H1 (cell line): Measurements from ENCODE around the gene TRPC4. TPM values are rescaled to one million over a fixed set of nuclear protein-coding genes. Genes with fewer than 3 reads are reported as not detected.

Experiments
- CTCF ChIA-PET: fragments of 300-600 bp; sonication (Branson Sonifier 250); formaldehyde crosslinking; loops from one replicate; lab custom pipeline; 2021; ENCODE audit not compliant: partially characterized antibody; lab: Charles Lee
- POLR2A ChIA-PET: fragments of 300-600 bp; sonication (Branson Sonifier 250); formaldehyde crosslinking; loops from one replicate; lab custom pipeline; 2021; ENCODE audit warnings: inconsistent platforms; ENCODE audit not compliant: partially characterized antibody; lab: Charles Lee
- DNase-seq, 2 experiments: peaks; one replicate each; pipeline versions ENCODE4 v3.0.0 to v3.0.0-alpha.2; 2010 to 2022; ENCODE audit warnings: low spot score in 2 of 2, low read depth in 1 of 2, mixed read lengths in 1 of 2
- FAIRE-seq: peaks from 2 replicates; lab custom pipeline; 2011; peaks lifted over from hg19 to GRCh38; lab: Jason Lieb, UNC
- H2AFZ ChIP-seq: 2 replicates; pipeline ENCODE4 v1.8.1; 2012; ENCODE audit warnings: low read length, inconsistent platforms
- H2AK5ac ChIP-seq: 2 replicates; pipeline ENCODE4 v1.6.1; 2013; ENCODE audit warnings: low read depth, low read length
- H2BK120ac ChIP-seq: replicated peaks from 2 replicates; pipeline ENCODE3; 2013; ENCODE audit warnings: low read depth, low read length, inconsistent platforms
- H2BK12ac ChIP-seq: 2 replicates; pipeline ENCODE4 v1.6.1; 2013; ENCODE audit warnings: low read depth, low read length
- H2BK15ac ChIP-seq: 2 replicates; pipeline ENCODE4 v1.6.1; 2013; ENCODE audit warnings: low read length
- H2BK20ac ChIP-seq: 2 replicates; pipeline ENCODE4 v1.6.1; 2013; ENCODE audit warnings: low read length
- H2BK5ac ChIP-seq: 2 replicates; pipeline ENCODE4 v1.6.1; 2013; ENCODE audit warnings: low read depth, low read length
- H3K14ac ChIP-seq: 2 replicates; pipeline ENCODE4 v1.6.1; 2013; ENCODE audit warnings: inconsistent platforms; ENCODE audit not compliant: insufficient read length
- H3K18ac ChIP-seq: 2 replicates; pipeline ENCODE4 v1.6.1; 2013; ENCODE audit warnings: low read length; ENCODE audit errors: extremely low read depth
- H3K23ac ChIP-seq: 2 replicates; pipeline ENCODE4 v1.6.1; 2013; ENCODE audit warnings: inconsistent platforms; ENCODE audit not compliant: insufficient read length
- H3K23me2 ChIP-seq: 2 replicates; pipeline ENCODE4 v1.6.1; 2013; ENCODE audit warnings: low read depth, low read length
- H3K27ac ChIP-seq: 2 replicates; pipeline ENCODE4 v1.6.1; 2011; ENCODE audit warnings: low read depth, low read length, inconsistent platforms
- H3K27me3 ChIP-seq, 4 experiments: replicated peaks in 1 of 4; 1 replicate in 1 of 4; 2 replicates in 3 of 4; pipeline versions ENCODE4 v1.6.1 to v1.8.1; 2011 to 2013; ENCODE audit warnings: low read length in 3 of 4, mild to moderate bottlenecking in 3 of 4, inconsistent platforms in 2 of 4, mixed read lengths in 2 of 4, moderate library complexity in 1 of 4; ENCODE audit not compliant: control insufficient read depth in 3 of 4, insufficient read depth in 3 of 4; ENCODE audit errors: extremely low read depth in 1 of 4
- H3K36me3 ChIP-seq, 4 experiments: 2 replicates each; pipeline versions ENCODE4 v1.6.1 to v1.8.1; 2011 to 2013; ENCODE audit warnings: mild to moderate bottlenecking in 4 of 4, low read length in 3 of 4, moderate library complexity in 2 of 4, control low read depth in 1 of 4, inconsistent platforms in 1 of 4; ENCODE audit not compliant: insufficient read depth in 4 of 4, control insufficient read depth in 2 of 4
- H3K4ac ChIP-seq: replicated peaks from 2 replicates; pipeline ENCODE3; 2013; ENCODE audit warnings: low read length, low read depth, mixed read lengths, inconsistent platforms; ENCODE audit not compliant: insufficient read length
- H3K4me1 ChIP-seq, 4 experiments: replicated peaks in 1 of 4; 1 replicate in 1 of 4; 2 replicates in 3 of 4; pipeline versions ENCODE4 v1.6.1 to v1.8.1; 2011 to 2013; ENCODE audit warnings: low read length in 3 of 4, inconsistent platforms in 2 of 4, mixed read lengths in 1 of 4; ENCODE audit not compliant: insufficient read depth in 4 of 4, control insufficient read depth in 3 of 4
- H3K4me2 ChIP-seq, 2 experiments: 2 replicates each; pipeline versions ENCODE4 v1.6.1 to v1.8.1; 2011 to 2013; ENCODE audit warnings: low read depth in 2 of 2, low read length in 2 of 2, control low read depth in 1 of 2, inconsistent platforms in 1 of 2, mild to moderate bottlenecking in 1 of 2; ENCODE audit not compliant: insufficient read depth in 1 of 2
- H3K4me3 ChIP-seq, 4 experiments: fragments of 200-600, 300-600 bp in 1 of 4; sonication (generic), shearing (Covaris generic), sonication (Bioruptor Twin) in 1 of 4; 2 replicates each; pipeline versions ENCODE4 v1.5.1 to v1.8.1; 2011 to 2016; ENCODE audit warnings: low read length in 4 of 4, low read depth in 3 of 4, control low read depth in 2 of 4, inconsistent platforms in 2 of 4, mild to moderate bottlenecking in 2 of 4, mixed read lengths in 1 of 4, moderate library complexity in 1 of 4; ENCODE audit not compliant: insufficient read depth in 2 of 4; ENCODE audit errors: extremely low read depth in 1 of 4
- H3K56ac ChIP-seq: replicated peaks from 2 replicates; pipeline ENCODE3; 2013; ENCODE audit warnings: low read depth, mild to moderate bottlenecking, mixed read lengths, low read length, inconsistent platforms; ENCODE audit not compliant: insufficient read length
- H3K79me1 ChIP-seq: 2 replicates; pipeline ENCODE4 v1.6.1; 2013; ENCODE audit warnings: low read depth, low read length, control low read depth
- H3K79me2 ChIP-seq, 2 experiments: 2 replicates each; pipeline versions ENCODE4 v1.6.1 to v1.8.1; 2012 to 2013; ENCODE audit warnings: low read length in 2 of 2, mild to moderate bottlenecking in 2 of 2, inconsistent platforms in 1 of 2; ENCODE audit not compliant: insufficient read depth in 2 of 2, control insufficient read depth in 1 of 2
- H3K9ac ChIP-seq, 4 experiments: replicated peaks in 1 of 4; 1 replicate in 1 of 4; 2 replicates in 3 of 4; pipeline versions ENCODE4 v1.6.1 to v1.8.1; 2011 to 2013; ENCODE audit warnings: low read depth in 3 of 4, low read length in 3 of 4, control low read depth in 2 of 4, mild to moderate bottlenecking in 2 of 4, moderate library complexity in 2 of 4, inconsistent platforms in 1 of 4; ENCODE audit errors: extremely low read depth in 1 of 4
- H3K9me3 ChIP-seq, 2 experiments: 2 replicates each; pipeline versions ENCODE4 v1.6.1 to v1.8.1; 2012 to 2013; ENCODE audit warnings: mild to moderate bottlenecking in 2 of 2, moderate library complexity in 2 of 2, control low read depth in 1 of 2, inconsistent platforms in 1 of 2, low read depth in 1 of 2, low read length in 1 of 2, mixed read lengths in 1 of 2; ENCODE audit not compliant: insufficient read depth in 2 of 2
- H4K20me1 ChIP-seq, 2 experiments: replicated peaks in 1 of 2; 2 replicates each; pipeline versions ENCODE3 to v1.8.1; 2011 to 2013; ENCODE audit warnings: inconsistent platforms in 2 of 2, low read length in 2 of 2, mild to moderate bottlenecking in 1 of 2; ENCODE audit not compliant: insufficient read depth in 2 of 2, control insufficient read depth in 1 of 2
- H4K5ac ChIP-seq: 2 replicates; pipeline ENCODE4 v1.6.1; 2013; ENCODE audit warnings: low read length, low read depth, mixed read lengths, inconsistent platforms; ENCODE audit not compliant: insufficient read length
- H4K8ac ChIP-seq: 2 replicates; pipeline ENCODE4 v1.8.0; 2013; ENCODE audit warnings: mild to moderate bottlenecking, moderate library complexity, low read length, inconsistent platforms; ENCODE audit not compliant: insufficient read depth; ENCODE audit errors: extremely low read depth
- H4K91ac ChIP-seq: replicated peaks from 2 replicates; pipeline ENCODE3; 2013; ENCODE audit warnings: low read length, mixed read lengths, inconsistent platforms; ENCODE audit not compliant: insufficient read length
- RAD21 ChIP-seq, 2 experiments: IDR thresholded peaks in 1 of 2; conservative IDR thresholded peaks in 1 of 2; 2 replicates each; pipeline ENCODE4 v1.6.1; 2011; ENCODE audit warnings: low read depth in 2 of 2, low read length in 2 of 2, improper control_type of control experiment in 1 of 2, inconsistent platforms in 1 of 2, mild to moderate bottlenecking in 1 of 2, moderate library complexity in 1 of 2
- SIN3A ChIP-seq, 2 experiments: IDR thresholded peaks in 1 of 2; conservative IDR thresholded peaks in 1 of 2; 2 replicates each; pipeline ENCODE4 v1.6.1; 2011 to 2012; ENCODE audit warnings: low read length in 2 of 2, improper control_type of control experiment in 1 of 2, low read depth in 1 of 2, mild to moderate bottlenecking in 1 of 2
- TEAD4 ChIP-seq: IDR thresholded peaks from 2 replicates; pipeline ENCODE4 v1.6.1; 2012; ENCODE audit warnings: low read depth, low read length, inconsistent platforms, mixed read lengths
- WGBS, 2 experiments: shearing (Covaris generic) in 1 of 2; methylation state at CpG; one replicate each; pipeline versions ENCODE4 v1.1.6 to v1.1.7; 2013 to 2015; ENCODE audit warnings: low lambda C conversion rate in 2 of 2, mixed read lengths in 2 of 2, inconsistent platforms in 1 of 2, low coverage in 1 of 2, missing lambda C conversion rate in 1 of 2; ENCODE audit not compliant: insufficient replicate concordance in 2 of 2, insufficient coverage in 1 of 2, insufficient read length in 1 of 2; ENCODE audit errors: extremely low coverage in 1 of 2, missing lambda C conversion rate in 1 of 2; 5-methylcytosine and 5-hydroxymethylcytosine counted together
- polyA plus RNA-seq, 7 experiments: library from polyadenylated mRNA; depleted of rRNA in 3 of 7; stranded (reverse) in 5 of 7; unstranded in 2 of 7; fragments of >200 nt in 5 of 7; fragments of 200-250 nt in 2 of 7; gene quantifications; 1 replicate in 5 of 7; 2 replicates in 1 of 7; 4 replicates in 1 of 7; pipeline versions ENCODE4 v1.2.1 to v1.2.3, GENCODE V29; 2011 to 2013; ENCODE audit warnings: missing spikeins in 2 of 7, mixed read lengths in 2 of 7
- total RNA-seq: library from RNA; stranded (reverse); fragmentation: NEBNext Ultra II Directional; extraction: Animal tissue kit (Norgen Biotek cat#: 25700); gene quantifications from 2 replicates; pipeline ENCODE4 v1.2.1, GENCODE V29; 2021

The TRPC4 gene
- total and polyA plus RNA-seq, 2 of the 8 experiments (the other 6 are each of a cell fraction or from before 2014, with no cell fraction given) = 12.3 to 14.7 TPM

DNA sequence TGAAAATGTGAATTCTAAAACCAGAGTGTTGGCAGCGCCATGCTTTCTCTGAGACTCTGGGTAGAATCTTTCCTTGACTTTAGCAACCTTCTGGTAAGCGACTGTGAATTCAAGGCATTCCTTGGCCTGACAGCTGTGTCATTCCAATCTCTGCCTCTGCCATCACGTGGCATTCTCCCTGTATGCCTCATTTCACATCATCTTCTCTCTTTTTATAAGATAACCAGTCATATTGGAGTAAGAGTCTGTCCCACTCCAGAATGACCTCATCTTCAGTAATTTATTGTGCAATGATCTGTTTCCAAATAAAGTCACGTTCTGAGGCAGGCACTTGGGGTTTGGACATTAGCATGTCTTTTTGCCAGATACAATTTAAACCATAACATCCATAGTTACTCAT, 167.6 kb downstream of the TRPC4 start:
- FAIRE-seq (no peak), DNase-seq (no peak)

More for the DNA sequence above, 167.6 kb downstream of the TRPC4 start:
- 87% methylated on average over 4 of the region's 4 CpGs; no CpG with 5 or more reads in 1 of the 2 experiments for WGBS, 2 experiments
- Histone ChIP-seq H3K4ac (no peak overlapping the region), H3K9ac (no peak overlapping the region), H4K91ac (no peak overlapping the region), H4K8ac (no peak overlapping the region), H2AK5ac (no peak overlapping the region), H2BK20ac (no peak overlapping the region), H3K14ac (no peak overlapping the region)
- POLR2A ChIA-PET = no interaction called here
- CTCF ChIA-PET = no interaction called here
- TF ChIP-seq TEAD4 (peak; percentile 39; the same call in 1 of the 2 replicates), SIN3A (conservative IDR thresholded peaks at IDR 0.05 in 1 of 2, IDR thresholded peaks at IDR 0.05 in 1 of 2; ENCODE audit: low read depth in 1 of 2, low read length in 2 of 2) (no peak), RAD21 (IDR thresholded peaks at IDR 0.05 in 1 of 2, conservative IDR thresholded peaks at IDR 0.05 in 1 of 2; ENCODE audit: low read depth in 2 of 2, low read length in 2 of 2) (no peak)
- TF ChIP-seq, all 59 proteins: peak for 1
- Histone ChIP-seq H3K9me3 (no peaks in the 10 kb centered on the region), H3K18ac (no peak overlapping the region), H4K20me1 (no peaks in the 10 kb centered on the region), H3K56ac (no peak overlapping the region), H2BK5ac (no peak overlapping the region), H2AFZ (no peak overlapping the region), H3K36me3 (no peaks in the 10 kb centered on the region), H3K23ac (no peak overlapping the region), H2BK15ac (no peak overlapping the region), H3K27ac (no peak overlapping the region), H2BK120ac (no peak overlapping the region), H3K4me1 (no peaks in the 10 kb centered on the region), H2BK12ac (no peak overlapping the region), H3K4me2 (no peak overlapping the region), H3K23me2 (no peaks in the 10 kb centered on the region), H4K5ac (no peak overlapping the region), H3K27me3 (no peaks in the 10 kb centered on the region), H3K79me2 (no peaks in the 10 kb centered on the region; a peak in 1 of 4 replicates), H3K79me1 (no peaks in the 10 kb centered on the region), H3K4me3 (no peak overlapping the region)
